ENCODE data around the gene USP34. TPM values are rescaled to one million over a fixed set of nuclear protein-coding genes. Genes with fewer than 3 reads are reported as not detected.

The USP34 gene
- total and polyA plus RNA-seq, 2 donors from 2014 or later, result 37.2 to 112 TPM

DNA sequence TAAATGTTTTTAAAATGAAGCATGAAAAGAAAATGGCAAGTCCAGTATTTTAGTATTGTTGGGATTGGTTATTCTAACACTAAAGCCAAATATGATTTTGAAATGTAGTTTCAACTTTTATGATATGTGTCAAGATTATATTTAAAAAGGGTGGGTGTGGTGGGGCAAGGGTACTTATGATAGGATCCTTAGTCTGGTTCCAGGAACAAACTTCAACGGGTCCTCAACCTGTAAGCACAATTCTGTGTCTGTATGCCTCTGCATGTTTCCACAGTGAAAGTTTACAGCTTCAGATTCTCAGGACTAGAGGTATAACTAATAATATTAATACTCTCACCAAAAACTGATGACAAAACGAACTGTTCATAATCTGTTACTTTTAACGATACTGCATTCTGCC is 5.8 kb downstream of the USP34 start:
- no peak for FAIRE-seq
- no peak overlapping the region for H3K27ac ChIP-seq (ENCODE audit: low read depth in 2 of 2, low read length in 2 of 2)
- H3K4me3 ChIP-seq (ENCODE audit: low read length in 3 of 3), result no peak overlapping the region
- no peak overlapping the region for H3K9ac ChIP-seq (ENCODE audit: low read length in 3 of 3)
- H3K9me3 ChIP-seq (ENCODE audit: control insufficient read depth in 2 of 3, insufficient read depth in 1 of 3, low read length in 3 of 3), result no peaks in the 10 kb centered on the region
- no peaks in the 10 kb centered on the region for H3K36me3 ChIP-seq (ENCODE audit: control insufficient read depth in 2 of 3, insufficient read depth in 3 of 3, low read length in 3 of 3)
- TF ChIP-seq CTCF (IDR thresholded peaks at IDR 0.05; ENCODE audit: borderline replicate concordance, extremely low read depth, insufficient read depth), result no peak
- no peak for DNase-seq
- no peaks in the 10 kb centered on the region for H3K27me3 ChIP-seq (ENCODE audit: control insufficient read depth, insufficient read depth, low read length)
- intact Hi-C loops (cut with DNase I), result no loop called here
- H3K4me1 ChIP-seq (ENCODE audit: control insufficient read depth in 2 of 3, insufficient read depth in 2 of 3, low read depth in 1 of 3, low read length in 3 of 3), result peaks cover 0 to 15% (median 0%) of the 10 kb centered on the region in 3 donors

DNA sequence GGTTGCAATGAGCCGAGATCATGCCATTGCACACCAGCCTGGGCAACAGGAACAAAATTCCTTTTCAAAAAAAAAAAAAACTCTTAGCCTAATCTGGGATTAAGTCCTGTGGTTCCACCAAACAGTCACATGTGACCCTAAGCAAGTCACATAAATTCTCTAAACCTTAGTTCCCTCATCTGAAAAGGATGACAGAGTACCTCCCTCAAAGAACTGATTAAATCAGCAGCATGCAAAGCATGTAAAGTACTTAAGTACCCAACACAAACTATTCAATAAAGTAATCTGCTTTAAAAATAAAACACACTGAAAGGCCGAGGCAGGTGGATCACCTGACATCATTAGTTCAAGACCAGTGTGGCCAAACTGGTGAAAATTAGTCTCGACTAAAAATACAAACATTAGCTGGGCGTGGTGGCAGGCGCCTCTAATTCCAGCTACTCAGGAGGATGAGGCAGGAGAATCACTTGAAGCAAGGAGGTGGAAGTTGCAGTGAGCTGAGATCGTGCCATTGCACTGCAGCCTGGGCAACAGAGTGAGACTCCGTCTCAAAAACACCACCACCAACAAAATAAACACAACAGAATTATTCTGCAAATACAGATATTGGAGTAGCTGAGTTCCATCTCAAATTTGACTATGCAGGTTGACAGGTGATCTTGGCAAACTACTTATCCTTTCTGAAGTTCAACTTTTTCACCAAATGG is 7.0 kb downstream of the USP34 start:
- DNase-seq (no peak), FAIRE-seq (no peak)
- no peak overlapping the region for H3K27ac ChIP-seq (ENCODE audit: low read depth in 2 of 2, low read length in 2 of 2)
- no peak overlapping the region for H3K4me3 ChIP-seq (ENCODE audit: low read length in 3 of 3)
- no peaks in the 10 kb centered on the region for H3K27me3 ChIP-seq (ENCODE audit: control insufficient read depth, insufficient read depth, low read length)
- TF ChIP-seq CTCF (IDR thresholded peaks at IDR 0.05; ENCODE audit: borderline replicate concordance, extremely low read depth, insufficient read depth), result no peak
- H3K9me3 ChIP-seq (ENCODE audit: control insufficient read depth in 2 of 3, insufficient read depth in 1 of 3, low read length in 3 of 3), result no peaks in the 10 kb centered on the region
- intact Hi-C loops (cut with DNase I), result no loop called here
- no peaks in the 10 kb centered on the region for H3K36me3 ChIP-seq (ENCODE audit: control insufficient read depth in 2 of 3, insufficient read depth in 3 of 3, low read length in 3 of 3)
- H3K4me1 ChIP-seq (ENCODE audit: control insufficient read depth in 2 of 3, insufficient read depth in 2 of 3, low read depth in 1 of 3, low read length in 3 of 3), result peaks cover 0 to 9% (median 0%) of the 10 kb centered on the region in 3 donors
- no peak overlapping the region for H3K9ac ChIP-seq (ENCODE audit: low read length in 3 of 3)

DNA sequence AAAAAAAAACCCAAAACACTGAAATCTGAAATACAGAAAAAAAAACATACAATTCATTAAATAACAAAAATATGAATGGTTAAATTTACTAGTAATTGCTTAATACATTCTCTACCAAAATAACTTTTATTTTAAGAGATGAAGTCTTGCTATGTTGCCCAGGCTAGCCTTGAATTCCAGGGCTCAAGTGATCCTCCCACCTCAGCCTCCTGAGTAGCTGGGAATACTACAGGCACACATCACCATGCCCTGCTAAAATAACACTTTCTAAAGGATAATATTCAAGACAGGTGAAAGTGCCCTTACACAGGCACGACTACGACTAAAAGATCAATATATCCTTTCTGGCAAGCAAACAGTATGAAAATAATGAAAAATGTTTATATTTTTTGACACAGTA is 9.5 kb downstream of the USP34 start:
- DNase-seq (no peak), FAIRE-seq (no peak)
- intact Hi-C loops (cut with DNase I), result no loop called here
- Histone ChIP-seq H3K27ac (ENCODE audit: low read depth in 2 of 2, low read length in 2 of 2) (no peak overlapping the region), H3K4me3 (ENCODE audit: low read length in 3 of 3) (no peak overlapping the region), H3K4me1 (ENCODE audit: control insufficient read depth in 2 of 3, insufficient read depth in 2 of 3, low read depth in 1 of 3, low read length in 3 of 3) (peaks cover 0 to 4% (median 3%) of the 10 kb centered on the region in 3 donors), H3K36me3 (ENCODE audit: control insufficient read depth in 2 of 3, insufficient read depth in 3 of 3, low read length in 3 of 3) (no peaks in the 10 kb centered on the region), H3K9me3 (ENCODE audit: control insufficient read depth in 2 of 3, insufficient read depth in 1 of 3, low read length in 3 of 3) (no peaks in the 10 kb centered on the region), H3K27me3 (ENCODE audit: control insufficient read depth, insufficient read depth, low read length) (no peaks in the 10 kb centered on the region), H3K9ac (ENCODE audit: low read length in 3 of 3) (no peak overlapping the region)
- no peak for TF ChIP-seq CTCF (IDR thresholded peaks at IDR 0.05; ENCODE audit: borderline replicate concordance, extremely low read depth, insufficient read depth)

Data from kidney (tissue), 14 donors.